AG08395 (cell line): ENCODE results near the gene RGPD3.
"Not testable (repeated sequence)": the region's sequence is repeated elsewhere in the genome, so short reads cannot be mapped to it uniquely, and the experiment has no call there.

ENCODE experiments used
- DNase-seq: peaks from one replicate; pipeline ENCODE4 v3.0.0; 2012; ENCODE audit warnings: mixed read lengths, low spot score

RGPD3 gene

DNA sequence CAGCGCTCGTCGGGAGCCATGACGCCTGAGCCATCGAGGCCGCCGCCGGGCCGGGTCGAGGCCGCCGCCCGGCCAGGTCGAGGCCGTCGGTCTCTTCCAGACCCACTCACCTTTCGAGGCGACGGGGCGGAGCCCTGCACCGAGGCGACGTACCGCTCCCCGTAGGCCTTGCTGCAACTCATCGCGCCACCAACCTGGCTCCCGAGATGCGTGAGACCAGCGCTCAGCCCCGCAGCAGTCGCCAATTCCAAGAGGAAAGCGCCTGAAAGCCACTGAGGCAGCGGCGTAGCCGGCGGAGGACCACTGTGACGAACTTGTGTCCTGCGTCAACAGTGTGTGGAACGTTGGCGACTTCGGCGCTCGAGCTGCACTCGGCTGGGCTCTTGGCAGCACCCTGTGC, at the start of gene RGPD3:
Gene RGPD3 (minus strand): TSS at position 307 of the 400 bp plus-strand sequence. CDS start 125 bp downstream, at position 182.
- DNase-seq: not testable (repeated sequence)

- DNase-seq: no peak
Observed at GRCh38 chr2:106517329-106517728, 49.1 kb upstream of the RGPD3 start.

DNA sequence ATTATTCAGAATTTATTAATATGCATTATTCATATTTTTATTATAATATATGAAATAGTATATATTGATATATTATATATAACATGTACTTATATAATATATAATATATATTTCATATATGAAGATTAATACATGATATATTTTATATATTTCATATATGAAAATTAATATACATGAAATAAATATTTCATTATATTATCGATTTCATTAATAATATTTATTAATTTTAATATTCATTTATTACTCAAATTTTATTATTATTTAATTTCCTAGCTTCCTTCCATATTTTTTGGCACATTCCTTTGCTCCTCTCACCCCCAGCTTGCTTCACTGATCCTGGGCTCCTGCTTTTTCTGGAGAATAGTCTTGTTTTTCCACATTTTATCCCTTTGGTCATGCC, 48.7 kb upstream of the RGPD3 start:
- no peak for DNase-seq

- no peak for DNase-seq
Observed at GRCh38 chr2:106516436-106516835, 48.2 kb upstream of the RGPD3 start.

DNA sequence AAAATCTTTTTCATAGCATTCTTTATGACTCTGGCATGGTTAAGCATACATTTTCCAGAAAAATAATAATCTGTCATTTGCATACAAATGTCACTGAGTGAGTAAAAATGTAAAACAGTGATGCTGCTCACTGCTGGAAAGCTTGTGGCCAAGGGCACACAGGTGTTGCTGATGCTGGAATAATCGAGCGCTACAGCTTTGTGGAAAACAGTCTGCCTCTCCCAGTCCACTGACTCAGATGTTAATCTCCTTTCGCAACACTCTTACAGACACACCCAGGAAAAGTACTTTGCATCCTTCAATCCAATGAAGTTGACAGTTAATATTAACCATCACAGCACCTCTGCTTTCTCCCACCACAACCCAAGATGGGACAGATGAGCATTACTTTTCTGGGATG, 46.6 kb upstream of the RGPD3 start:
- not testable (repeated sequence) for DNase-seq

DNA sequence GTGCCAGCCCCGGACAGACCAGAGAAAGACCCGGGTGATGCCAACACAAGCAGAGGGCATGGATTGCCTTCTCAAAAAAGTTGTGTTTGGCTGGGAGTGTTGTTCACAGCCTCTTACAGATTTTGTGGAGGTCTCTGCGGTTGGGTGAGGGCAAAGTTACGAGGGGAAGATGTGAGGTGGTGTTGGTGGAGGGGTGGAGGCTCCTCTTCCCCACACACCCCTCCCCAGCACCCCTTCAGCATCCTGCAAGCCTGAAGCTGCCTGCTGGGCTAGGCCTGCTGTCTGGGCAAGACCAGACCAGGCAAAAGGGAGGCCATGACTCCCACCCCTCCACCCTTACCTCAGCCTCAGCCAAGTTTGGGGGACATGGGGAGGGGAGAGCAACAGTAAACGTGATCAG, 45.2 kb upstream of the RGPD3 start:
- not testable (repeated sequence) for DNase-seq

- DNase-seq: not testable (repeated sequence)
Observed at GRCh38 chr2:106511934-106512333, 43.7 kb upstream of the RGPD3 start.

DNA sequence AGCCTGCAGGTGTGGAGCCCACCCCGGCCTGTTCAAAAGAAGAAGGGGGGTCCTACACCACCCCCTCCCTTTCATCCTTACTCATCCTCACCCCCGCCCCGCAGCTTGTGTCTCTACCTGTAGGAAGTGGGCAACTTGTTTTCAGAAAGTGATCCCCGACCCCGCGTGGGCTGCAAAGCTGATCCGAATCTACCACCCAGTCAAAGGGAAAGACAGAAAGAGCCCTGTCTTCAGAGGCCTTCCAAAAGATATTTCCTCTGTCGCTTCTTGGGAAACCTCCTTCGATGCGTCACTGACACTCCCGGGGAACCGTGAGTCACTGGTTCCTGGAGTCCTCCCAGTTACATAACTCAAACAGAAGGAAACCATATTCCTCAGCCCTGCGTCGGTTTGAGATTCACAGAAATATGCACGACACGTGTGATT, 43.3 kb upstream of the RGPD3 start:
- not testable (repeated sequence) for DNase-seq

GRCh38 chr2:106510791-106511190, 42.6 kb upstream of the RGPD3 start:
- not testable (repeated sequence) for DNase-seq

GRCh38 chr2:106509374-106509770, 41.2 kb upstream of the RGPD3 start:
- DNase-seq: not testable (repeated sequence)

DNA sequence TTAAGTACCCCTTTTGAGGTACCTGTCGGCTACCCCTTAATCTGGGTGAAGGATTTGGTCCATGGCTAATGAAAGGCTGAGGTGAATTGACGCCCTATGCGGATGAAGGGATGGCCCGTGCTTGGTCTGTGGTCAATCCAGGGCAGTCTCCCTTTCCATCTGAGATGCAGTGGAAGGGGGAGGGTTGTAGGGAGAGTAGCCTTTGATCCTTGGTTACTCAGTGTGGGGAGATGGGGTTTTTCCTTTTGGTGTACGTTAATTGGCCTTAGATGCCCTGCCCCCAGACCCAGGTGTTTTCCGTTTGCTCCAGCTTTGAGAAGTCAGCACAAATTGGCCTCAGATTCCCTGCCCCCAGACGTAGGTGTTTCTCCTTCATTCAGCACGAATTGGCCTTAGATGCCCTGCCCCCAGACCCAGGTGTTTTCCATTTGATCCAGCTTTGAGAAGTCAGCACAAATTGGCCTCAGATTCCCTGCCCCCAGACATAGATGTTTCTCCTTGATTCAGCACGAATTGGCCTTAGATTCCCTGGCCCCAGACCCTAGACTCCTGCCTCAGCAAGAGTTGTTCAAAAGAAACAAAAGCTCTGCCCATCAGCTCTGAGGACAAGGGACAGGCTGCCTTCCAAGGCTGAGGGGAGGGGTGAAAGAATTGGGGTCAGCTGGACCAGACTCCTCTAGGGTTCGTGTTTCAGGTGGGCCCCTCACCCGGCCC, 40.6 kb upstream of the RGPD3 start:
- DNase-seq: not testable (repeated sequence)

DNA sequence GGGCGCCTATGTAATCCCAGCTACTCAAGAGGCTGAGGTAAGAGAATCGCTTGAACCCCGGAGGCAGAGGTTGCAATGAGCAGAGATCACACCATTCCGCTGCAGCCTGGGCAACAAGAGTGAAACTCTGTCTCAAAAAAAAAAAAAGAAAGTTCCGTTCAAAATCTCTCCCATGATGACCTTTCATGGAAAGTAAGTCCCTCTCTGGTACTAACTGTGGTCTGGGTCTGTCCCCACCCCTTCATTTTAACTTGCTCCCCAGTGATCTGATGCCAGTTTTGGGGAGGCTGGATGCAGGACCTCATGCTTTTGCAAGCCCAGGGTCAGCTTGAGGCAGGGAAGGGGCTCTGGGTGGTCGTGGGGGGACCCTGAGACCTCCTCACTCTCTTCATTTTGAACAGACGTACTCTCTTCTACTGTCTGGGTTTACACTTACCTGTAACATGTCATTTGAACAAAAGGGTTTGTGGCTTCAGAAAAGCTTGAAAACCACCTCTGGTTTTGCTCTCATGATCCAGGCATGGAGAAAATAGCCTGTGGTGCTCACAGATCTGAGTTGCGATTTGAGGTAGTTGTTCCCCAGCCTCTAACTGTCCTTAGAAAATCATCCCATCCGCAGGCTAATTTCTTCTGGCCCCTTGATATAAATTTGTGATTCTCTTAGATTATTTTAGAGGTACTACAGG, 37.9 kb upstream of the RGPD3 start:
- not testable (repeated sequence) for DNase-seq

DNA sequence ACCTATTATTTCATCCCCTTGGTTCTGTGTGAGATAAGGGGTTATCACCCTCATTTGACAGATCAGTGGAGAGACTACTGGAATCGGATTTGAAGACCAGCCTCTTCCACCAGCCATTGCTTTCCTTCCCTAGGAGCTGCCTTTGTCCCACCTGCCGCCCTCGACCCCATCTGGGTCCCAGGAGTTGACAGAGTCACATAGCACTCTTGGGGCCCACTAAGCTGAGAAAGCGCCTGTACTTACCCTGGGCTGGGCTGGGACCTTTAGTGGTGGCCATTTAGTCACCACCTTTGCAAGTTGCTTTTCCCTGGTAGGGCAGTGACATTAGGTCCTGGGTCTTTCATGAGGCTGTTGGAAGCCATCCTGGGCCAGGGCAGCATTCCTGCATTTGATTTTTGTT, 36.6 kb upstream of the RGPD3 start:
- not testable (repeated sequence) for DNase-seq

DNA sequence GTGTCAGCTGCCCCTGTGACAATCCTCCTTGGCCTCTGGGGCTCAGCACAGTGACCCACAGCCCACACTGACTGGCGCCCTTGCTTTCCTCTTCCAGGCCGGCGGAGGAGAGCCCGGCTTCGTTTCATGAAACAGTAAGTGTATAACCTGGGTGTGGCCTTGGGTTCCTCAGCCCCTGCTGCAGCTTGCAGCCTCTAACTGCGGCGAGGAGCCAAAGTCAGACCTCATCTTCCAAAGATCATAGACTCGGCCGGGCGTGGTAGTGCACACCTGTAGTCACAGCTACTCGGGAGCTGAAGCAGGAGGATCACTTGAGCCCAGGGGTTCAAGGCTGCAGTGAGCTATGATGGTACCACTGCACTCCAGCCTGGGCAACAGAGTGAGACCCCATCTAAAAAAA, 36.0 kb upstream of the RGPD3 start:
- DNase-seq: not testable (repeated sequence)

DNA sequence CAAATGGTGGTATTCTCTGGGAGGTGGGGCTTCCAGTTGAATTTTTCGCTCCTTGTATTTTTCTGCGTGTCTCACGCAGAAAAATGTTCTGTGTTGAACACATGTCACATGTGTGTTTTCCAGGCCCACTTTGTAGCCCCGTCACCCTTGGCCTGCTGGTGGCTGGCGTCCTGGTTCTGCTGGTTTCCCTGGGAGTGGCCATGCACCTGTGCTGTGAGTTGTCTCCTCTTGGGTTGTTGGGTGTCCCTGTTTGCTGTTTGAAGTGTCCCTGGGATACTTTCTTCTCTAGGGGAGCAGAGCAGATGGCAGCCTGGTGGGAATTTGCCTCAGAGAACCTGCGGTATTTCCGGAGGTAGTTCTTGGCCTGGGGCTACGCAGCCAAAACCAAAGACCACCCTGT, 34.1 kb upstream of the RGPD3 start:
- not testable (repeated sequence) for DNase-seq

DNA sequence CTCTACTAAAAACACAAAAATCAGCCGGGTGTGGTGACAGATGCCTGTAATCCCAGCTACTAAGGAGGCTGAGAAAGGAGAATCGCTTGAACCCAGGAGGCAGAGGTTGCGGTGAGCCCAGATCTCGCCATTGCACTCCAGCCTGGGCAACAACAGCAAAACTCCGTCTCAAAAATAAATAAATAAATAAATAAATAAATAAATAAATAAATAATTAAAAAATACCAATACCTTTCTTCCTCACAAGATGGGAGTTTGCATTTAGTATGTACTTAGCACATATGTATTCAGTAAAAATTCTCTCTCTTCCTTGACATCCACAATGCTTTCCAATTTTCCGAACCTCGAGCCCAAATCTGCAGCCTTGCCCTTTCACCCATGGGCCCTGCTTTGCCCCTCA, 32.1 kb upstream of the RGPD3 start:
- DNase-seq: not testable (repeated sequence)

DNA sequence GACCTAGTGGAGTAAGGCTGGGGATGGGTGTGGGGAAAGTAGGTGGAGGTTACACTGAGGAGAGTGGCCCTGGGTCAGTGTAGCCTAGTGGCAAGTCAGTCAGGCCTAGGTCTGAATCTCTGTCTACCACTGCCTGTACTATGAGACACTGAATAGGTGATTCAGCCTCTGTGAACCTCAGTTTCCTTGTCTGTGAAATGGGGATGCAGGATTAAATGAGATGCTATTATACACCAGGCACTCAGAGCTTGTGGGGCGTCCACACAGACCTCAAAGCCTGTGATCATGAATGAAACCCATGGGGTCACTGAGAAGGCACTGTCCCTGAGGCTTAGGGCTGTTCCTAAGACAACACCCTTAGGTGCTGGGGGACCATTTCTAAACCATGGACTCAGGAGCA, 30.3 kb upstream of the RGPD3 start:
- DNase-seq: not testable (repeated sequence)

DNA sequence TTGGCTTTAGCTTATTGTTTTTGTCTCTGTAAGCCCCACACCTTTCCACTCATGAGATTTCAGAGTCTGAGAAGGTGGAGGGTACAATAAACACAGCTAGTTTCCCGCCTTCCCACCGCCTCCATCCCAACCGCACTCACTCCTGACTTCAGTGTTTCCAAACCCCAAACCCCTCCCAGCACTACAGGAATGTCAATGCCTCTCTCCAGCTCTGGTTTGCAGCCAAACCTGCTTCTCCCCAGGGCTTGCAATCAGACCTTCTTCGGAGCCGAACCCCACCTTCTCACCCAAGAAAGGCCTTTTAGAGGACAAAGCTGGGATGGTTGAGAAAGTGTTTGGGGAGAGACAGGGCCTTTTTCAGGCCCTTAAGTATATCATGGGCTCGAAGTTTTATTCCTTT, 24.7 kb upstream of the RGPD3 start:
- not testable (repeated sequence) for DNase-seq

DNA sequence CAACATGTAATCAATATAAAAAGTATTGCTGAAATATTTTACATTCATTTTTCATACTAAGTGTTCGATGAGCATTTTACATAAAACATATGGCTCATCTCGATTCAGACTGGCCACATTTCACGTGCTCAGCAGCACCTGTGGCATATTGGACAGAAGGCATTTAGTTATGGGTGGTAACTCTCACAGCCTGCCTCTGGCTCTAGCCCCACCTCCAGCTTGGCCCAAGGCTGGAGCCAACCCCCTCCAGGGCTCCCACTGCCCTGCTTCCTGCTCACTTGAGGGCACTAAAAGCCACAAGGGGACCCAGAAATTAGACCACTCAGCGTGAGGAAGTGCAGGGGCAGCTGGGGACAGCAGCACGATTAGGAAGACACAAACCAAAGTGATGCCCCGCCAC, 24.2 kb upstream of the RGPD3 start:
- DNase-seq: not testable (repeated sequence)

DNA sequence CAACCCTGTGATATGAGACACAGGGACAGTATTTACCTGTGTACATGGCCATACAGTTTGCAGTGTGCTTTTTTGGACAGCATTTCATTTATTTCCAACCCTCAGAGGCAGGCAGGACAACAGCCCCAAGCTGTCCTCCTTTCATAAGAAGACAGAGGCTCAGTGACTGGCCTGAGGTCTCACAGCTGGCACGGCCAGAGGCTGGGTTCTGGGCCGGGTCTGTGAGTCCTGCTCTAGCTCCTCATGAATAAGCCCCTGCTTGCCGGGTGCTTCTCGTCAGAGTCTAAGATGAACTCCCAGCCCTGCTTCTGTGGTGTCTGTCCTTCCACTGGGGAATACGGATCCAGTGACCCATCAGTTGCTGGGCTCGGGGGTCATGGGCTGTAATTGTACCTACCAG, 21.5 kb upstream of the RGPD3 start:
- not testable (repeated sequence) for DNase-seq

DNA sequence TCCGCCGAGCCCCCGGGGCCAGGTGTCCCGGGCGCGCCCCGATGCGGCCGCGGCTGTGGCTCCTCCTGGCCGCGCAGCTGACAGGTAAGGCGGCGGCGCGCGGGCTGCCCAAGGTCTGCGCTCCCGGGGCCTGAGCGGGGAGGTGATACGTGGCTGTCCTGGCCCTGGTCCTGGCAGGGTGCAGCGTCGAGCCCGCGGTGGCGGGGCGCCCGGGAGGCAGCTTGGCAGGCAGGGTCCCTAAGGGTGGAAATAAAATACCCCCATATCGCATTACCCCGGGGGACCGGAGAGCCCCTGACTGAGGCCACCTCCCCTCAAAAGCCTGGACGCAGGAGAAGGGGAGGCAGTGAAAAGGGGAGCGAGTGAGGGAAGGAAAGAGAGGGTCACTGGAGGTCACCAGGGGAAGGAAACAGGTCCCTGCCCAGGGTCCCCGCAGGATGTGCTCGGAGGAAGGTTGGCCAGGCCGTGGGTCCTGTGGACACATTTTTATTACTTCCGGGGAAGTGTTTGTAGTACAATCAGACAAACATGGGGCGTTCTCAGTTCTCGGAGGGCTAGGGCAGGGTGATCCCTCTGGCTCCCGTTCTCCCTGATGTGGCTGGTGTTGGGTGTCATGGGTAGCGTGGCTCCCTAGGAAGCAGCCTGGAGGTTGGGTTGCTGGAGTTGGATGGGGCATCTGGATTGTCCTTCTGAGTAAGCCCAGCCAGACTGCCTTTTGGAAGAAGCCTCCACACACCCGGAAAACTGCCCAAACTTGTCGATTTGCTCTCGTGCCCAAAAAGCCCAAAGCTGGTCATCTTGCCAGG, 19.4 kb upstream of the RGPD3 start:
- DNase-seq: not testable (repeated sequence)

DNA sequence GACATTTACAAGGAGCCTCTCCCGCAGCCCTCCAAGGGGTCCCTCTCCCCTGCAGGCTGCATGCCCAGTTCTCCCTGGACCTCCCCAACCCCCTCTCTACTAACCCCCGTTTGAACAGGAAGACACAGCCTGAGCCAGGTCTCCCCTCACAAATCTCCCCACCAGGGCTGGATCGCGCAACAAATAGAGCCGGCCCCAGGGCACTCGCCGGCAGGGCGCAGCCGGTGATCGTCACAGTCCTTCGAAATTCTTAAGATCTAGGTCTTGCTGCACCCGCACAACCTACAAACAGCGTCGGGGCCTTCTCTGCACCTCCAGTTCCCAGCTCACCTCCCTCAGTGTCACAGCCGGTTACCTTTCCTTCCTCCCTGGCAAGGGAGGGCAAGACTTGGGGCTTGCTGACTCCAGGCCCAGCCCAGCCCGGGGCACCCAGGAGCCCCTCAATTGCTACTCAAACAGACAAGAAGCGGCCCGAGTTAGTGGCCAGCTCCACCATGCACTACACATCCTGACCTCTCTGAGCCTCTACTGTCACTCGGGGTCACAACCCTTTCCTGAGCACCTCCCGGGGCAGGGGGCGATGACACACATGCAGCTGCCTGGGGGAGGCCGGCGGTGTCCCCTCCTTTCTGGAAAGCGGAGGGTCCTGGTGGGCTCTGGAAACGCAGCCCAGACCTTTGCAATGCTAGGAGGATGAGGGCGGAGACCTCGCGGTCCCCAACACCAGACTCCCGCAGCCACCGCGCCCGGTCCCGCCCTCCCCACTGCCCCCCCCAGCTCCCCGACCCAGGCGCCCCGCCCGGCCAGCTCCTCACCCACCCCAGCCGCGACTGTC, 18.6 kb upstream of the RGPD3 start, which contains the start of gene CD8B2:
Gene CD8B2 (plus strand): TSS at position 814 of the 835 bp plus-strand sequence. CDS start 63 bp downstream, outside the sequence.
- DNase-seq: not testable (repeated sequence)
